Stimulated activated CD8-positive, alpha-beta memory T cell treated with anti-CD3 and anti-CD28 coated beads, Interleukin-7, amount 100 ng/mL, for 24 hours (primary cell): ENCODE data around the gene ASB1.

Experiments used
- DNase-seq: peaks from one replicate; pipeline ENCODE4 v3.0.0-alpha.2; 2020; ENCODE audit warnings: low read depth

Gene ASB1

DNA sequence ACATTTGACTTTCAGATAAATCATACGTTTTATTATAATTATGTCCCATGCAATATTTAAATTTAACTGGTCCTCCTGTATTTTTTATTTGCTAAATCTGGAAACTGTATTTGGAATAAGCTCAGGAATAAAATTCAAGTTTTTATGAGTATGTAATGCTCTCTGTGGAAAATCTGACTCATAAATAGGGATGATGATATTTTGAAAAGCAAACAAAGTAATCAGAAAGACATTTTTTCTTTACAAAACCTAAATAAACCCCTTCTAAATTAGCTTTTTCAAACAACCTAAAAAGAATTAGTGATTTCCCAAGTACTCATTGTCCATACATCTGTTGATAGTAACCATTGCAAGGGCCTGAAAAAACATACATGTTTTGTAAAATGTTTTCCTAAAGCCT lies 41.1 kb downstream of the ASB1 start:
- DNase-seq = no peak

DNA sequence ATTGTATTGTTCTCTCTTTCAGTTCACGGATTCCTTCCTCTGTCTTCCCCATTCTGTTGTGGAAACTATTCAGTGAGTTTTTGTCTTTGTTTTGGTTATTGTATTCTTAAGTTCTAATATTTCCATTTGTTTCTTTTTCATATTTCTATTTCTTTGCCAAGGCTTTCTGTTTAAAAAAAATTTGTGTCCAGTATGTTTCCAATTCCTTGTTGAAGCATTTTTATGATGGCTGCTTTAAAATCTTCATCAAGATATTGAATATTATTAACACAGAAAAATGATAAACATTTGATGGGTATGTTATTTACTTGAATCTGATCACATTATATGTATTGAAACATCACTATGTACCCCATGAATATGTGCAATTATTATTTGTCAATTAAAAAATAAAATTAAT lies 42.4 kb downstream of the ASB1 start:
- DNase-seq = no peak

- no peak for DNase-seq
Observed at GRCh38 chr2:238473014-238473413, 46.3 kb downstream of the ASB1 start.

DNA sequence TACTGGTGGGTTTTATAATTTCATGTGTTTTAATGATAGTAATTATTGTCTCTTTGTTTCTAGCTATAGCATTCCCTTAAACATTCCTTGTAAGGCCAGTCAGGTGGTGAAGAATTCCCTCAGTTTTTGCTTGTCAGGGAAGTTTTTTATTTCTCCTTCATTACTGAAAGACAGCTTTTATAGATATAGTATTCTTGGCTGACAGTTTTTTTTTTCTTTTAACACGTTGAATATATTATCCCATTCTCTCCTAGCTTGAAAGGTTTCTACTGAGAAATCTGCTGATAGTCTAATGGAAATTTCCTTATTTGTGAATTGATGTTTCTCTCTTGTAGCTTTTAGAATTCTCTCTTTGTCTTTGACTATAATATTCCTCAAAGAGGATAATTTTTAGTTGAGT lies 46.8 kb downstream of the ASB1 start:
- no peak for DNase-seq

DNA sequence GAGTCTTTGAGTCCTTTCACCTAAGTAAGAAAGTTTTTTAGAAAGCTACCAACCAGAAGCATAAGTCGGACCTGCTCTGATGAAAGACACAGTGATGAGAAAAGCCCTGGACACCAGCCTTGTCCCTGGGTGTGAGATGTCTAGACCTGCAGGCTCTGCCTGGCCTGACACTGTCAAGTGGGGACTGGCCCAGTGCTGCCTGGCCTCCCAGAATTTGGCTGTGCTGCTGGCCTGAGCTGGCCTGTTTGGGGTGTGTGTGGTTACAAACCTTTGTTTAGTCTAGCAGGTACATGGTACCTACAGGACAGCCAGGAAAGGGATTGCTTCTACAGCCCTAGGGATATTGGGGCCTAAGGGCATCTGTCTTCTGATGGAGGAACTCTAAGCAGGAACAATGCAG lies 48.3 kb downstream of the ASB1 start:
- no peak for DNase-seq

GRCh38 chr2:238475566-238475965 lies 48.8 kb downstream of the ASB1 start:
- no peak for DNase-seq

DNA sequence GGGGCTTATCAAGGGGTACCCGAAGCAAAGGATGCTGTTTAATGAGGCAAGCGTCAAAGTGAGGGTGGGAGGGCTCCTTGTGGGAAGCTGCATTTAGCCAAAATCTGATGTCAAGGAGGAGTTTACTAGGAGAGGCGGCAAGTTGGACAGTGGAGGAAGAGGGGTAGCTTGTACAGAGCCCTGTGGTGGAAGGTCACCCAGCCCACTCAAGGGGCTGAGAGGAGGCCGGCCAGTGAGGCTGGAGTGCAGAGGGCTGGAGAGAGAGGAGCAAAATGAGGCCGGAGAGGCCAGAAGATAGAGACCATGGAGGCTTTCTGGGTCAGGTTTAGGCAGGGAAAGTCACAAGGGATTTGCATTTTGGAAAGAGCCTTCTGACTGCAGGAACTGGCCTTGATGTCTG lies 49.5 kb downstream of the ASB1 start:
- no peak for DNase-seq

- DNase-seq = no peak
Observed at GRCh38 chr2:238478216-238478615, 51.5 kb downstream of the ASB1 start.

- DNase-seq = no peak
Observed at GRCh38 chr2:238479847-238480246, 53.1 kb downstream of the ASB1 start.

DNA sequence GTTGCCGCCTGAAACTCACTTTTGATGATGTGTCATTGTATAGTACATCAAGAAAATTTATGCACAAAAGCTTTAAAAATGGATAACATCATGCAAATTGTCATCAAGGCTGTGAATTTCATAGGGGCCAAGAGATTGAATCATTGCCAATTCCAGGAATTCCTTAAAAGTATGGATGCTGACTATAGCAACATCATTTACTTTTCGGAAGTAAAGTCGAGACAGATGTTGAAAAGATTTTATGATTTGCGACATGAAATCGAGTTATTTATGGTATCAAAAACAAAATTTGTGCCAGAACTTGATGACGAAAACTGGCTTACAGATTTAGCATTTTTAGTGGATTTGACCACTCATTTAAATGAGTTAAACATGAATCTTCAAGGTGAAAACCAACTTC lies 56.3 kb downstream of the ASB1 start:
- DNase-seq = no peak

GRCh38 chr2:238483656-238484055 lies 56.9 kb downstream of the ASB1 start:
- DNase-seq = no peak

DNA sequence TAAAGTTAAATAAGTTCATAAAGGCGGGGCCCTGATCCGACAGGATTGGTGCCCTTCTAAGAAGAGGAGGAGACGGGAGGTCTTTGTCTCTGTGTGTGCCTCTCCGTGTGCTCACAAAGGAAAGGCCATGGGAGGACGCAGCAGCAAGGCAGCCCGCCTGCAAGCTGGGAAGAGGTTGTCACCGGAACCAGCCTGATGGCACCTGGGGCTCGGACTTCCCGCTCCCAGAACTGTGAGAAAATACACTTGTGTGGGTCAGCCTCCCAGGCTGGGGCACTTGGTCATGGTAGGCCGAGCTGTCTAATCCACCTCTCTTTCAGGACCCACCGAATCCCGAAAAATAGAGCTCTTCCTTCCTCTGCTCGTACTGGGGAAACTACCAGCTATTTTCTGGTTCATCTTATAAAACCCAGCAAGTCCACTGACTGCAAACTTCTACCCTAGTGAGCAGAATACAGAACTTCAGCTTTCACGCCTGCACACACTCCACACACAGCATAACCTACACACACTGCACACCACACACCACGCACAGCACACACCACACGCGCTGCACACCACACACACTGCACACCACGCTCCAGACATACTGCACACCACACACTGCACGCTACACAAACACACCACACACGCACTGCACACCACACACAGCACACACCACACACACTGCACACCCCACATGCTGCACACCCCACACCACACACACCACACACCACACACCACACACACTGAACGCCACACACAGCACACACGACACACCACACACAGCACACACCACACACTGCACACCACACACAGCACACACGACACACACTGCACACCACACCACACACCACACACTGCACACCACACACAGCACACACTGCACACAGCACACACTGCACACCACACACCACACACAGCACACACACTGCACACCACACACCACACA lies 58.1 kb downstream of the ASB1 start:
- DNase-seq = no peak

DNA sequence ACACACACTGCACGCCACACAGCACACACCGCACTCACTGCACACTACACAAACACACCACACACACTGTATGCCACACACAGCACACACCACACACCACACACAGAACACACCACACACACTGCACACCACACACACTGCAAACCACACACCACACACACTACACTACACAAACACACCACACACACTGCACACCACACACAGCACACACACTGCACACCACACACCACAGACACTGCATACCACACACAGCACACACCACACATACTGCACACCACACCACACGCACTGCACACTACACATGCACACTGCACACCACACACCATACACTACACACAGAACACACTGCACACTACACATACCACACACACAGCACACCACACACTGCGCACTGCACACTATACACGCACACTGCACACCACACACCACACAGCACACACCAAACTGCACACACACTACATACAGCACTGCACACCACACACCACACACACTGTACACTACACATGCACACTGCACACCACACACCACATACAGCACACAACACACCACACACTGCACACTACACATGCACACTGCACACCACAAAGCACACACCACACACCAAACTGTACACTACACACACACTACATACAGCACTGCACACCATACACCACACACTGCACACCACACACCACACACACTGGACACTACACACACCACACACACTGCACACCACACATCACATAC lies 59.6 kb downstream of the ASB1 start:
- DNase-seq = no peak

- DNase-seq = no peak
Observed at GRCh38 chr2:238487134-238487533, 60.4 kb downstream of the ASB1 start.

GRCh38 chr2:238487652-238488346 lies 61.1 kb downstream of the ASB1 start:
- no peak for DNase-seq

DNA sequence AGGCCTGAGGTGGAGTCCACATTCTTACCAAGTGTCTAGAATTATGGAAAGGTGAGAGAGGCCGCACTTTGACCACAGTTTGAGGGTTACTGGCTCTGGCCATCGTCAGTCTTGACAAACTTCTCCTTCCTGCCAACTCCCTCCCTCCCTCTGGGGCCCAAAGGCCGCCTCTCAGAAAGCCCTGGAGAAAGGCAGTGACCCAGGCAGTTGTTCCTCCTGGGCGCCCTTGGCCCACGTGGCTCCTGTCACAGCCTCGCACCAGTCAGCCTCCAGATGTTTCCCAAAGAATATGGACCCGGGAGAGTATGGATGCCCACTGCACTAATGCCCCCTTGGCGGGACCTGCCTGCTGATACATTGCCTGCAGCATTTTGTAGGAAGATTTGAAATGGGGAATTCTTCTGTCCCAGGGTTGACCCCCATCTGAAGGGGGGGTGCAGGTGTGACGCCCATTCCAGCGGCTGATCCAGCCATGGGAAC lies 61.7 kb downstream of the ASB1 start:
- no peak for DNase-seq

DNA sequence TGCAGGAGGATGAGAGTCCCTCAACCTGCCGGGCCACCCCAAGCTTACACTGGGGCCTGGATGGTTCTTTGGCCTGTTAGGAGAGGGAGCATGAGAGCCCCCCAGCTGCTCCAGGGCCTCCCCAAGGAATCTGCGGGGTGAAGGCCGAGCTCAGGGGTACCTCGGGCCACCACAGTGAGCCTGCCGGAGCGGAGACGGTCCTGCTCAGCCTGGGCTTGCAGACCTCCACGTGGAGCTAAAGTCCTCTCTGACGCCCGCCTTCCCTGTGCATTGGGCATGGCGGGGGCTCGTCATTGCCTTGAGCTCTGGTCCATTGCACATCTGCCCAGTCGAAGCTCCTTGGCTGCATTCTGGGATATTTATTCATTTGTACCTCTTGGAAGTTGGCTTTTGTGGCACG lies 62.7 kb downstream of the ASB1 start:
- DNase-seq = no peak

GRCh38 chr2:238489896-238490295 lies 63.2 kb downstream of the ASB1 start:
- no peak for DNase-seq

DNA sequence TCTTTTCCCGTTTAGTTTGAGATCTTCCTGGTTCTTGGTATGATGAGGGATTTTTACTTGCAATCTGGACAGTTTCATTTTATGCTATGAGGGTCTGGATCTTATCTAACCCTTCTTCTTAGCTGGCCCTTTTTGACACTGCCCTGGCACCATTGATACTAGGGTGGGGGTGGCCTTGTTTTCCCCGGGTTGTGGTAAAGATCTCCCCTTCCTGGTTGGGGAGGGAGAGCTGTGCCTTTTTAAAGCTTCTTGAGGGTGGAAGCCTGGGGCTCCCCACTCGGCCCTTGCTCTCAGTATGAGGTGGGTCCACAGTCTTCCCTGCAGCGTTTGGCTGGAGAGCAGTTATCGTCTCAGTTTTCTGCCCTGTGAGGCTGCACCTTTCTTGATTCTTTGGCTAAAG lies 66.1 kb downstream of the ASB1 start:
- DNase-seq = no peak

GRCh38 chr2:238493411-238493810 lies 66.7 kb downstream of the ASB1 start:
- DNase-seq = no peak

DNA sequence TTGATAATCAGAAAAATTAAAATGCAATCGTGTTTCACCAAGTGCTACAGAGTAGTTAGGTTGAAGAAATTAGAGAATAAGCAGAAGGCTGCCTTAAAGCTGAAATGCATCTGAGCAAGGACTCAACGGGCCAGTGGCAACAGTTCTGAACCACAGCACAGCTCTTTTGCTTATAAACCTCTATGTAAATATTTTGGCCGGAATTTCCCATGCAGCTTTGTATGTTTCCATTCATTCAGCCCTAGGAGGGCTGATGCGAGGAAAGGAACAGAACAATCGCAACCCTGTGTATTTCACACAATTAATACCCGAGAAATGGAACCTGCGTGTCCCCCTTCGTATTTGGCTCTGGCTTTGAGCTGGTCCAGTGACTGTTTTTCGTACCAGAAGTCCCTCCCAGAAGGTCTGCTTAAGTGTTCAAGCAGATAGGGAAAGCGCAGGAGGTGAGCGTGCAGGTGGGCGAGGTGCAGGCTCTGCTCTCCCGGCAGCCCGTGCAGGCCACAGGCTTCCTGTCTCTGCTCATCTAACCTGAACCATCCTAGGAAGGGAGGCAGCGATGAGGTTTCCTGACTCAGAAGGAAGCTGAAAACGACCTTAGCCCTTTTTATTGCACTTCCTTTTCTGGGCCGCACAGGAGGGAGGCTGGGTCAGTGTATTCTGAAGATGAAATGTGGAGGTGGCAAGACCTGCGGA lies 67.3 kb downstream of the ASB1 start:
- DNase-seq = no peak

- no peak for DNase-seq
Observed at GRCh38 chr2:238494573-238494961, 67.8 kb downstream of the ASB1 start.
